NCI-H226 (cell line): ENCODE data around the gene PTPRA.

Experiments used
- DNase-seq: peaks from one replicate; pipeline ENCODE4 v3.0.0-alpha.2; 2015

Gene PTPRA

DNA sequence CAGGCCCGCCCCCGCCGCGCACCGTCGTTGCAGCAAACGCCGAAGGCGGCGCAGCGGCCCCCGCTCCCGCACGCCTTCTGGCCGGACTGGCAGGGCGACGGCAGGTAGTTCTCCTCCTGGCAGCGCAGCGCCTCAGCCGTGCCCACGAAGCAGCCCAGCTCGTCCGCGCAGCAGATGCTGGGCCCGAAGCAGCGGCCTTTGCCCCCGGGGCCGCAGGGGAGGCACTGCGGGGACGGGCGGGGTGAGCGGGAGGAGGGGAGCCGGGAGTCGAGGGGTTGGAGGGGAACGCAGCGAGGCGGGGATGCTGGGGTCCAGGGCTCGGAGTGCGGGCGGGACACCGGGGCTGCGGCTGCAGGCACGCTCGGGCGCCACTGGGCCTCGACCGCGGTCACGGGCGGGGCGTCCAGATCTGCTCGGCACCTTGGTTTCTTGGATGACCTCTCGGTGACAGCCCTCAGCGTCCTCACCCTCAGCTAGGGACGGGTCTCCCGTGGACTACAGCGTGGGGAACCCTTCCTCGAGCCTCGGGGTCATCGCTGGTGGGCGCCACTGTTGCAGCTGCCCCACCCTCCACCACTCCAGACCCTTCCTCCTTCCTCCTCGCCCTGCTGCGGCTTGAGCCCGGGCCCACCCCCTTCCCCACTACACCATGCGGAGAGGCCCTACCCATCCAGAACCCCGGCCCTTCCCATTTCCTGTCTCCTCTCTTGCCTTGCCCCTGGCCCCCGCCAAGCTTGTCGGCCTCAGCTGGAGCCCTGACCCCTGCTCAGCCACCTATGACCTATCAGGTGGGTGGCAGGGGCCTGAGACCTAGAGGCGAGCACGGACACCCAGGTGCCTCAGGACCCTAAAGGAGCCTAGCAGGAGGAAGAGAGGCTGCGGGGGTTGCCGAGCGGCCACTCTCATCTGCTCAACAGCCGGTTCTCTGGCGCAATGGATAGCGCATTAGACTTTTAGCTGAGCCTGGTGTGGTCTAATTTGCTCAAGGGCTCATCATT, 210.0 kb downstream of the PTPRA start:
- no peak for DNase-seq

DNA sequence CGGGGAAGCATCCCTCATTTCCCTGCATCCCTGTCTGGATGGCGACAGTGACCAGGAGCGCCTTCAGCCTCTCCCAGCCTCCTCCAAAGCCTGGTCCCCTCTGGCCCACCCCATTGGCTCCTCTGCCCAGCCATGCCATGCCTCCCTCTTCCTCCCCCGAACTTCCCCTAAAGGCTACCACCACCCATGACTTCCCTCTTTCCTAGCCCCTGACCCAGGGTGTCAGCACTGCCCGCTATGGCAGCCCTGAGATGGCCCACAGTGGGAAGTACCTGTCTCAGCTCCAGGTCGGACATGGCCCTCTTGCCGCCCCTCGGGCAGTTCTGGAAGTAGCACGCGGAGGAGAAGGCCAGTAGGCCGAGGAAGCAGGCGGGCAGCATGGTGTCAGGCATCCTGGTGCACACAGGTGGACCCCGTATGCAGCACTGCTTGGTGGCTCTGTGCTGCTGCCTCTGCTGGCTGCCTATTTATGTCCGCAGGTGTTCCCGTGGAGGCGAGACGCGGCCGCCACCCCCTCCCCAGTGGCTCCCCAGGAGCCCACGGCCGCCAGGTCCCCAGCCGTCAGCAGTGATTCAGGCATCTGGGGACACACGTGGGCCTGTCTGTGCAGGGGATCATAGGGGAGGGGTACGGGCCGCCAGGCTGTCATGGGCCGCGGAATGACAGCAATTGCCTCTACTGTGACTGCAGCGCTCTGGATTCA, 211.2 kb downstream of the PTPRA start, which contains the start of gene AVP:
Gene AVP, minus strand, starts transcription at position 442 of the 703 bp plus-strand sequence. Its CDS starts 50 bp downstream, at position 392.
- DNase-seq: no peak

DNA sequence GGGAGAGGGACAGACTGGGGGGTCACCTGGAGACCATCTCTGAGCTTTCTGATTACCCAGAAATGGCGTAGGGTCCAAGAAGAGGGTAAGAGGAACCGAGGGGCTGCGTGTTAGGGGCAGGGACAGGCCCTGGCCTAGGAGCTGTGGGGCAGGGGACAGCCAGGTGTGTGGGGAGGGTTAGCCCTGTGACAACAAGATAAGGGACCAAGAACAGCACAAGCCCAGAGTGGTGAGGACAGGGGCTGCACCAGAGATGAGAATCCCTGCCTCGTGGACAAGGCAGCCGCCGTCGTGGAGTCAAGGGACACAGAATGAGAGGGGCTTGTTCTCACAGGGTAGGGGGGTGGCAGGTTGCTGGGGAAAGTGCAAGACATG, 211.7 kb downstream of the PTPRA start:
- no peak for DNase-seq

DNA sequence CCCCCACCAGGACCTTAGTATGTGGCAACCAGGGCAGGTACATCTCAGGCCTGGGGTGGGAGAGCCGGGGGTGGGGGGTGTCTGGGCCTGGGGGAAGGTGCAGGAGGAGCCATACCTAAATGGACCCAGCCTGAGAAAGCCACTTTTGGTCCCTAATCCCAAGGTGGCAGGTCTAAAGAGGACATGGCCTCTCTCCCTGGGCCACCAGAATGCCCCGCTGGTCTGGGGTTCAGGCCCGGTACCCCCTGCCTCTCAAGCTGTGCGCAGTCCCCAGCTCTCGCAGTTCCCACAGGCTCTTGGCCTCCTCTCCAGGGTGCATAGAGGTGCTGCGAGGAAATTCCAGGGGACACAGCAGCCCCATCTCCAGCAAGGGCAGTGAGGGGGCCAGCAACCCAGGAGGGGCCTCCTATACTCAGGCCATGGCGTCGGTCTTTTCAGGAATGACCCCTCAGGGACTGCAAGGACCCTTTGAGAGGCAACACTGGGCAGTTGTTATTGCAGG, 212.3 kb downstream of the PTPRA start:
- no peak for DNase-seq

DNA sequence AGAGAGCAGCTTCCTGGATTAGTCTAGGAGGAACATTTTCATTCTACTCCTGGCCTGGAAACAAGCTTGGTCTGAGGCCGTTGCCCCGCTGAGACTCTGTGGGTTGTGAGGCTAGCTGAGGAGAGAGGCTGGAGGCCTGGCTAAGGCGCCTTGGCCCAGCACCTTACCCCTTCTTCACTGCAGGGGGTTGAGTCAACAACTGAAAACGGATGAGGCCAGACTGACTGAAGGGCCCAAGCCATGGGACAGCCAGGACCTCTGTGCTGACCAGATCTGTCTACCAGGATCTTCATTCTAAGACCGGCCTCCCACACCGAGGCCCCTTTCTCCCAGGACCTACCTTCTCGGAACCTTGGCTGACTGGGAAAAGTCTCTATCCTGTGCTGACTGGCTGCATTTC, 214.8 kb downstream of the PTPRA start:
- no peak for DNase-seq
